Measurements from ENCODE around the gene SRRM3.
A peak's percentile ranks its signal among the peaks of the same experiment; 100 is the strongest.

The SRRM3 gene

GRCh38 chr7:76220185-76221057 is 18.7 kb downstream of the SRRM3 start:
- Histone ChIP-seq H3K4me3 (ENCODE audit: low read depth, low read length) (no peak overlapping the region), H3K79me2 (peaks cover 13% of the 10 kb centered on the region), H3K9me3 (ENCODE audit: control insufficient read depth, low read length) (no peaks in the 10 kb centered on the region), H3K36me3 (ENCODE audit: control insufficient read depth, insufficient read depth, low read length) (no peaks in the 10 kb centered on the region), H3K27ac (no peak overlapping the region), H3K4me2 (ENCODE audit: low read length) (no peak overlapping the region), H3K9ac (no peak overlapping the region), H3K27me3 (ENCODE audit: control insufficient read depth, insufficient read depth, low read length) (no peaks in the 10 kb centered on the region), H2AFZ (peak overlapping the region; percentile 33), H3K4me1 (peaks cover 16% of the 10 kb centered on the region)
- peak; percentile 5 for TF ChIP-seq CTCF (IDR thresholded peaks at IDR 0.05)

GRCh38 chr7:76222333-76222732 is 20.6 kb downstream of the SRRM3 start:
- Histone ChIP-seq H3K79me2 (peaks cover 12% of the 10 kb centered on the region), H3K36me3 (ENCODE audit: control insufficient read depth, insufficient read depth, low read length) (no peaks in the 10 kb centered on the region), H2AFZ (no peak overlapping the region), H3K9me3 (ENCODE audit: control insufficient read depth, low read length) (no peaks in the 10 kb centered on the region), H3K4me3 (ENCODE audit: low read depth, low read length) (no peak overlapping the region), H3K27ac (no peak overlapping the region), H3K9ac (no peak overlapping the region), H3K27me3 (ENCODE audit: control insufficient read depth, insufficient read depth, low read length) (no peaks in the 10 kb centered on the region), H3K4me2 (ENCODE audit: low read length) (no peak overlapping the region), H3K4me1 (peaks cover 14% of the 10 kb centered on the region)
- no peak for TF ChIP-seq CTCF (IDR thresholded peaks at IDR 0.05)

- no peak overlapping the region for H2AFZ ChIP-seq
- H3K4me2 ChIP-seq (ENCODE audit: low read length), result no peak overlapping the region
- H3K4me3 ChIP-seq (ENCODE audit: low read depth, low read length), result no peak overlapping the region
- H3K36me3 ChIP-seq (ENCODE audit: control insufficient read depth, insufficient read depth, low read length), result no peaks in the 10 kb centered on the region
- no peak overlapping the region for H3K27ac ChIP-seq
- no peaks in the 10 kb centered on the region for H3K9me3 ChIP-seq (ENCODE audit: control insufficient read depth, low read length)
- H3K9ac ChIP-seq, result no peak overlapping the region
- H3K79me2 ChIP-seq, result peaks cover 8% of the 10 kb centered on the region
- no peak for TF ChIP-seq CTCF (IDR thresholded peaks at IDR 0.05)
- no peaks in the 10 kb centered on the region for H3K27me3 ChIP-seq (ENCODE audit: control insufficient read depth, insufficient read depth, low read length)
- H3K4me1 ChIP-seq, result peaks cover 9% of the 10 kb centered on the region
These were observed 21.1 kb downstream of the SRRM3 start for GRCh38 chr7:76222839-76223238.

GRCh38 chr7:76223286-76223972 is 21.7 kb downstream of the SRRM3 start:
- Histone ChIP-seq H3K27ac (no peak overlapping the region), H3K79me2 (peaks cover 8% of the 10 kb centered on the region), H3K4me1 (peaks cover 7% of the 10 kb centered on the region), H3K27me3 (ENCODE audit: control insufficient read depth, insufficient read depth, low read length) (no peaks in the 10 kb centered on the region), H3K9me3 (ENCODE audit: control insufficient read depth, low read length) (no peaks in the 10 kb centered on the region), H3K4me3 (ENCODE audit: low read depth, low read length) (no peak overlapping the region), H3K4me2 (ENCODE audit: low read length) (no peak overlapping the region), H3K9ac (no peak overlapping the region), H2AFZ (no peak overlapping the region), H3K36me3 (ENCODE audit: control insufficient read depth, insufficient read depth, low read length) (no peaks in the 10 kb centered on the region)
- no peak for TF ChIP-seq CTCF (IDR thresholded peaks at IDR 0.05)

Measured in parathyroid adenoma (tissue), 2 donors.